ENCODE data around the gene ZDHHC24. TPM values are rescaled to one million over a fixed set of nuclear protein-coding genes. Genes with fewer than 3 reads are reported as not detected.

ZDHHC24 gene
- total RNA-seq, 1 experiment from 2014 or later = 9.7 TPM

DNA sequence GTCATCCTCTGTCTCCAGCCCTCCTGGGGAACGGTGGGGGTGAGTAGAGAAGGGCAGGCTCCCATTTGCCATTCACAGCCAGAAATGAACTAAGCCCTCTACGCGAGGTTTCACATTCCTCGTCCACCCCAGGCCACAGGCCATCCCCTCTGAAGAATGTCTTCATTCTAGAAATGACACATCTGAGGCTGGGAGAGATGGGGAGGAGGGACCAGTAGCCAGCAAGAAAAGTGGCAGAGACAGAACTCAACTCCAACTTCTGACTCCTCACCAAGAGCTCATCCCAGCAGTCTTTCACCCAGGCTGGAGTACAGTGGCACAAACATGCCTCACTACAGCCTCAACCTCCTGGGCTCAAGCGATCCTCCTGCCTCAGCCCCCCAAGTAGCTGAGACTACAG lies 19.1 kb upstream of the ZDHHC24 start:
- no peak overlapping the region for H3K27ac ChIP-seq (ENCODE audit: low read depth, low read length, poor library complexity, severe bottlenecking)
- intact Hi-C loops (cut with micrococcal nuclease; ENCODE audit: unreplicated experiment) = no loop called here
- TF ChIP-seq EZH2 (IDR thresholded peaks at IDR 0.05; ENCODE audit: borderline replicate concordance, low read depth, low read length, poor library complexity, severe bottlenecking) = no peak
- TF ChIP-seq, protein P1, sequence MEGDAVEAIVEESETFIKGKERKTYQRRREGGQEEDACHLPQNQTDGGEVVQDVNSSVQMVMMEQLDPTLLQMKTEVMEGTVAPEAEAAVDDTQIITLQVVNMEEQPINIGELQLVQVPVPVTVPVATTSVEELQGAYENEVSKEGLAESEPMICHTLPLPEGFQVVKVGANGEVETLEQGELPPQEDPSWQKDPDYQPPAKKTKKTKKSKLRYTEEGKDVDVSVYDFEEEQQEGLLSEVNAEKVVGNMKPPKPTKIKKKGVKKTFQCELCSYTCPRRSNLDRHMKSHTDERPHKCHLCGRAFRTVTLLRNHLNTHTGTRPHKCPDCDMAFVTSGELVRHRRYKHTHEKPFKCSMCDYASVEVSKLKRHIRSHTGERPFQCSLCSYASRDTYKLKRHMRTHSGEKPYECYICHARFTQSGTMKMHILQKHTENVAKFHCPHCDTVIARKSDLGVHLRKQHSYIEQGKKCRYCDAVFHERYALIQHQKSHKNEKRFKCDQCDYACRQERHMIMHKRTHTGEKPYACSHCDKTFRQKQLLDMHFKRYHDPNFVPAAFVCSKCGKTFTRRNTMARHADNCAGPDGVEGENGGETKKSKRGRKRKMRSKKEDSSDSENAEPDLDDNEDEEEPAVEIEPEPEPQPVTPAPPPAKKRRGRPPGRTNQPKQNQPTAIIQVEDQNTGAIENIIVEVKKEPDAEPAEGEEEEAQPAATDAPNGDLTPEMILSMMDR (conservative IDR thresholded peaks at IDR 0.05; ENCODE audit: low read depth, low read length) = no peak
- H3K36me3 ChIP-seq (ENCODE audit: insufficient read depth, low read length, poor library complexity, severe bottlenecking) = no peaks in the 10 kb centered on the region
- no peak overlapping the region for H3K4me3 ChIP-seq (ENCODE audit: low read depth, low read length, poor library complexity, severe bottlenecking)
- no TSS peak for BruUV-seq (replicated peaks)
- no peaks in the 10 kb centered on the region for H3K9me3 ChIP-seq (ENCODE audit: low read depth, low read length, poor library complexity, severe bottlenecking)
- H3K27me3 ChIP-seq (replicated peaks; ENCODE audit: insufficient read depth, low read depth, low read length, poor library complexity) = no peaks in the 10 kb centered on the region
- ChIA-PET CTCF (no interaction called here), POLR2A (ENCODE audit: low non-redundant PET) (no interaction called here)
- no peak for DNase-seq (ENCODE audit: low spot score)
- H3K4me1 ChIP-seq (ENCODE audit: insufficient read depth, low read length, poor library complexity, severe bottlenecking) = peaks cover 5% of the 10 kb centered on the region

DNA sequence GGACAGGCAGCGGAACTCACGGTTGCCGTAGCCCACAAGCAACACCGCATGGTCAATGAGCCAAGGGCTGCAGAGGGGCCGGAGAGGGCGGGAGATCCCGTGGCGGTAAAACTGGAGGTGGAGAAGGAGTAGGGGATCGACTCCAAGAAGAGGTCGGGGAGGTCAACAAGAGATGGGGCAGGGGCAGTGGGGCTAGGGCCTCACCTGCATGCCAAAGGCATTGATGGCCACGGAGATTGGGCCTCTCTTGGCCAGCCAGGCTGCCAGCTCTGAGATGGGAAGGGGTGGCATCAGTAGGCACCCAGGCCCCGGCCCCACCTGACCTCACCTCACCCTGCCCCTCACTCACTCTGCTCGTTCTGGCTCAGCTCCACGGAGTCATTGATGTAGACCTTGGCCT lies 18.7 kb upstream of the ZDHHC24 start:
- intact Hi-C loops (cut with micrococcal nuclease; ENCODE audit: unreplicated experiment) = no loop called here
- POLR2A ChIA-PET (ENCODE audit: low non-redundant PET) = no interaction called here
- BruUV-seq (replicated peaks) = no TSS peak
- no peak overlapping the region for H3K27ac ChIP-seq (ENCODE audit: low read depth, low read length, poor library complexity, severe bottlenecking)
- no peaks in the 10 kb centered on the region for H3K36me3 ChIP-seq (ENCODE audit: insufficient read depth, low read length, poor library complexity, severe bottlenecking)
- CTCF ChIA-PET = no interaction called here
- TF ChIP-seq EZH2 (IDR thresholded peaks at IDR 0.05; ENCODE audit: borderline replicate concordance, low read depth, low read length, poor library complexity, severe bottlenecking) = no peak
- TF ChIP-seq, protein P1 (conservative IDR thresholded peaks at IDR 0.05; ENCODE audit: low read depth, low read length) = no peak
- H3K27me3 ChIP-seq (replicated peaks; ENCODE audit: insufficient read depth, low read depth, low read length, poor library complexity) = no peaks in the 10 kb centered on the region
- H3K9me3 ChIP-seq (ENCODE audit: low read depth, low read length, poor library complexity, severe bottlenecking) = no peaks in the 10 kb centered on the region
- H3K4me1 ChIP-seq (ENCODE audit: insufficient read depth, low read length, poor library complexity, severe bottlenecking) = peaks cover 5% of the 10 kb centered on the region
- no peak overlapping the region for H3K4me3 ChIP-seq (ENCODE audit: low read depth, low read length, poor library complexity, severe bottlenecking)
- DNase-seq (ENCODE audit: low spot score) = no peak

DNA sequence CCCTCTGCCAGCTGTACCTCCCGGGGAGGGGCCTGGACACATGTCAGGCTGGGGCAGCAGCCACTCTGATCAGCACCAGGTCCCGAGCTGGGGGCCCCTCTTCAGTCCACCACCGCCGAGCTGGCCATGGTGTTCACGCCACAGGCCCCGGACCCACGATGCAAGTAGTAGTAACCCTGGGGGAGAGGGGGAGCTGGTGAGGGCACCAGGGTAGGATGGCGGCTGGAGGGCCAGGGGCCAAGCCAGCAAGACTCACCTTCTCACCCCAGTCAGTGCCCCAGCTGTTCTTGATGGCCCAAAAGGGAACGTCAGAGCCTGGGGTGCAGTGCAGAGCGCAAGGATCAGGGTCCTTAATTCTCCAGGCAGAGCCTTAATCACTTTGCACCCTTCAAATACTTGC lies 18.0 kb upstream of the ZDHHC24 start:
- intact Hi-C loops (cut with micrococcal nuclease; ENCODE audit: unreplicated experiment) = no loop called here
- no peak for DNase-seq (ENCODE audit: low spot score)
- Histone ChIP-seq H3K4me3 (ENCODE audit: low read depth, low read length, poor library complexity, severe bottlenecking) (no peak overlapping the region), H3K36me3 (ENCODE audit: insufficient read depth, low read length, poor library complexity, severe bottlenecking) (no peaks in the 10 kb centered on the region), H3K4me1 (ENCODE audit: insufficient read depth, low read length, poor library complexity, severe bottlenecking) (peaks cover 5% of the 10 kb centered on the region), H3K27ac (ENCODE audit: low read depth, low read length, poor library complexity, severe bottlenecking) (no peak overlapping the region), H3K27me3 (replicated peaks; ENCODE audit: insufficient read depth, low read depth, low read length, poor library complexity) (peaks cover 3% of the 10 kb centered on the region), H3K9me3 (ENCODE audit: low read depth, low read length, poor library complexity, severe bottlenecking) (no peaks in the 10 kb centered on the region)
- BruUV-seq (replicated peaks) = no TSS peak
- ChIA-PET CTCF (no interaction called here), POLR2A (ENCODE audit: low non-redundant PET) (no interaction called here)
- TF ChIP-seq, protein P1 (conservative IDR thresholded peaks at IDR 0.05; ENCODE audit: low read depth, low read length) = no peak
- no peak for TF ChIP-seq EZH2 (IDR thresholded peaks at IDR 0.05; ENCODE audit: borderline replicate concordance, low read depth, low read length, poor library complexity, severe bottlenecking)
